OCI-LY7 (cell line): ENCODE data around the gene KLK6.

Source experiments
- EZH2phosphoT487 ChIP-seq: fragments of 200-600 bp; sonication (generic); IDR thresholded peaks from 2 replicates; pipeline ENCODE4 v1.6.1; 2018; ENCODE audit warnings: low read depth, borderline replicate concordance, mild to moderate bottlenecking, mixed run types, antibody characterized with exemption, low read length, moderate library complexity, mixed read lengths
- TF ChIP-seq, protein P1 (sequence below): fragments of 200-600 bp; sonication (generic); conservative IDR thresholded peaks from 2 replicates; pipeline ENCODE4 v1.5.1; 2014; ENCODE audit warnings: mild to moderate bottlenecking, antibody characterized with exemption, low read length, moderate library complexity, mixed read lengths

GRCh38 chr19:50933640-50934039 lies 35.8 kb downstream of the KLK6 start:
- TF ChIP-seq, protein P1, sequence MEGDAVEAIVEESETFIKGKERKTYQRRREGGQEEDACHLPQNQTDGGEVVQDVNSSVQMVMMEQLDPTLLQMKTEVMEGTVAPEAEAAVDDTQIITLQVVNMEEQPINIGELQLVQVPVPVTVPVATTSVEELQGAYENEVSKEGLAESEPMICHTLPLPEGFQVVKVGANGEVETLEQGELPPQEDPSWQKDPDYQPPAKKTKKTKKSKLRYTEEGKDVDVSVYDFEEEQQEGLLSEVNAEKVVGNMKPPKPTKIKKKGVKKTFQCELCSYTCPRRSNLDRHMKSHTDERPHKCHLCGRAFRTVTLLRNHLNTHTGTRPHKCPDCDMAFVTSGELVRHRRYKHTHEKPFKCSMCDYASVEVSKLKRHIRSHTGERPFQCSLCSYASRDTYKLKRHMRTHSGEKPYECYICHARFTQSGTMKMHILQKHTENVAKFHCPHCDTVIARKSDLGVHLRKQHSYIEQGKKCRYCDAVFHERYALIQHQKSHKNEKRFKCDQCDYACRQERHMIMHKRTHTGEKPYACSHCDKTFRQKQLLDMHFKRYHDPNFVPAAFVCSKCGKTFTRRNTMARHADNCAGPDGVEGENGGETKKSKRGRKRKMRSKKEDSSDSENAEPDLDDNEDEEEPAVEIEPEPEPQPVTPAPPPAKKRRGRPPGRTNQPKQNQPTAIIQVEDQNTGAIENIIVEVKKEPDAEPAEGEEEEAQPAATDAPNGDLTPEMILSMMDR = no peak
- TF ChIP-seq EZH2phosphoT487 = no peak
